Neural crest cell (in vitro differentiated cells): ENCODE data around the gene DPYSL4. TPM values are rescaled to one million over a fixed set of nuclear protein-coding genes. Genes with fewer than 3 reads are reported as not detected.

ENCODE experiments used
- DNase-seq: peaks from one replicate; pipeline ENCODE4 v3.0.0; 2021; ENCODE audit warnings: low read depth, mixed read lengths, low spot score
- H3K27ac Mint-ChIP-seq: one replicate; pipeline ENCODE4 v1.8.0; 2021; ENCODE audit warnings: mild to moderate bottlenecking, mixed read lengths; ENCODE audit not compliant: unreplicated experiment
- H3K27me3 Mint-ChIP-seq: 2 replicates; pipeline ENCODE4 v1.8.0; 2021; ENCODE audit warnings: low read depth, mild to moderate bottlenecking, mixed read lengths
- H3K36me3 Mint-ChIP-seq: 2 replicates; pipeline ENCODE4 v1.8.0; 2021; ENCODE audit warnings: low read depth, mild to moderate bottlenecking, mixed read lengths
- H3K4me1 Mint-ChIP-seq: 2 replicates; pipeline ENCODE4 v1.8.0; 2021; ENCODE audit warnings: mixed read lengths
- H3K4me3 Mint-ChIP-seq: one replicate; pipeline ENCODE4 v1.8.0; 2021; ENCODE audit warnings: mild to moderate bottlenecking, mixed read lengths
- H3K9me3 Mint-ChIP-seq: 2 replicates; pipeline ENCODE4 v1.8.0; 2021; ENCODE audit warnings: mixed read lengths
- total RNA-seq: library from RNA; stranded (reverse); gene quantifications from 2 replicates; pipeline ENCODE4 v1.2.1, GENCODE V29; 2021
- TF ChIP-seq, protein P1 (sequence below): fragments of 200-600 bp; sonication (generic); conservative IDR thresholded peaks from 2 replicates; pipeline ENCODE4 v1.5.0; 2021; ENCODE audit warnings: antibody characterized with exemption, mild to moderate bottlenecking

DPYSL4 gene
- total RNA-seq, 1 donor from 2014 or later, result 155 TPM

DNA sequence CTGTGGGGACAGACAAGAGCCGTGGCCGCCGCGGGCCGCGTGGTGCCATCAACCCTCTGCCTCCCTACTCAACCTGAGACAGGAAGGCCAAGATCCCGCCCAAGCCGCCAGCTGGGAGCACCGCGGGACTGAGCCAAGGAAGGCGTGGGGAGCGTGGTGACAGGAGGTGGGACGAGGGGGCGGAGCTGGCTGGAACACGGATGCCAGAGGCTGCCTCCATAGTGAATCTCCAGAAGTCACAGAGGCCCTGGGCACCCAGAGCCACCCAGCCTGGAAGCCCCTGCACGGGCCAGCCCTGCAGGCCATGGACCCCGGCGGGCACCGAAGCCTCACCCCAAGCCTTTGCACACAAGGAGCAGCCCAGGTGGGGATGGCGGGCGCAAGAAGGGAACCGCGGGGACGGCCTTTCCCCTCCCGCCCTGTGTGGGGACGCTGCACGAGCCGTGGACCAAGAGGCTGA lies 18.1 kb upstream of the DPYSL4 start:
- H3K4me1 Mint-ChIP-seq, result peaks cover 4% of the 10 kb centered on the region
- H3K4me3 Mint-ChIP-seq, result no peak overlapping the region
- DNase-seq, result no peak
- H3K27ac Mint-ChIP-seq, result no peak overlapping the region
- peaks cover 17% of the 10 kb centered on the region for H3K27me3 Mint-ChIP-seq
- TF ChIP-seq, protein P1, sequence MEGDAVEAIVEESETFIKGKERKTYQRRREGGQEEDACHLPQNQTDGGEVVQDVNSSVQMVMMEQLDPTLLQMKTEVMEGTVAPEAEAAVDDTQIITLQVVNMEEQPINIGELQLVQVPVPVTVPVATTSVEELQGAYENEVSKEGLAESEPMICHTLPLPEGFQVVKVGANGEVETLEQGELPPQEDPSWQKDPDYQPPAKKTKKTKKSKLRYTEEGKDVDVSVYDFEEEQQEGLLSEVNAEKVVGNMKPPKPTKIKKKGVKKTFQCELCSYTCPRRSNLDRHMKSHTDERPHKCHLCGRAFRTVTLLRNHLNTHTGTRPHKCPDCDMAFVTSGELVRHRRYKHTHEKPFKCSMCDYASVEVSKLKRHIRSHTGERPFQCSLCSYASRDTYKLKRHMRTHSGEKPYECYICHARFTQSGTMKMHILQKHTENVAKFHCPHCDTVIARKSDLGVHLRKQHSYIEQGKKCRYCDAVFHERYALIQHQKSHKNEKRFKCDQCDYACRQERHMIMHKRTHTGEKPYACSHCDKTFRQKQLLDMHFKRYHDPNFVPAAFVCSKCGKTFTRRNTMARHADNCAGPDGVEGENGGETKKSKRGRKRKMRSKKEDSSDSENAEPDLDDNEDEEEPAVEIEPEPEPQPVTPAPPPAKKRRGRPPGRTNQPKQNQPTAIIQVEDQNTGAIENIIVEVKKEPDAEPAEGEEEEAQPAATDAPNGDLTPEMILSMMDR, result no peak
- no peaks in the 10 kb centered on the region for H3K36me3 Mint-ChIP-seq
- peaks cover 4% of the 10 kb centered on the region for H3K9me3 Mint-ChIP-seq

DNA sequence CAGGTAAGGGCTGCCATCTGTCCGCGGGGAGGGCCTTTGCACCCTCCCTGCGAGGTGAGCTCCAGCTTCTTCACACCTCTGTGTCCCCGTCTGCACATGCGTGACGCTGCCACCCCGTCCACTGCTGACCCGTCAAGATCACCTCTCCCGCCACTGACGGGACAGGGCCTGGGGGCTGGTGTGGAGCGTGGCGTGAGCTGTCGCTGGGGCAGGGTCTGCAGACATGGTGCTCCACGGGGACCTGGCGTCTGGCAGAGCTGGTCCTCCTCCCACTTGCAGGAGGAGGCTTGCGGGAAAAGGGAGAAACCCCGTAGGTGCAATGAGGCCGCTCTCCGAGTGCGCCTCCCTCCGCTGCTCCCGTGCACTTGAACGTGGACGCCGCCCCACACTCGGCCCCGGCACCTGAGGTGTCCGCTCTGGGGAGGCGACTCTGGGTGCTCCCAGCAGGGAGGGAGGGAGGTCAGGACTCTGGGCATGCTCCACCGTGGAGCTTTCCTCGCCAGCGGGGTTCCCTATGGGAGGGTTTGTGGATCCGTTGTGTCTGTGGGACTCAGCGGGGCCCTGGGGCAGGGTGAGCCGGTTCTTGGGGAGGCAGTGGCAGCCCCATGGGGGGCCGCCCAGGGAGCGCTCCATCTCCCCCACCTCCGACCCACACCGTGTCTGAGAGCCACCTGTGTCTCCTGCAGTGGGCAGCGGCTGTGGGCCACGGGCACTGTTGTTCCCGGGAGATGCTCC lies 17.6 kb upstream of the DPYSL4 start:
- TF ChIP-seq, protein P1, result no peak
- peaks cover 4% of the 10 kb centered on the region for H3K9me3 Mint-ChIP-seq
- DNase-seq, result no peak
- no peak overlapping the region for H3K4me3 Mint-ChIP-seq
- peaks cover 18% of the 10 kb centered on the region for H3K27me3 Mint-ChIP-seq
- H3K27ac Mint-ChIP-seq, result no peak overlapping the region
- H3K4me1 Mint-ChIP-seq, result peaks cover 4% of the 10 kb centered on the region
- no peaks in the 10 kb centered on the region for H3K36me3 Mint-ChIP-seq

DNA sequence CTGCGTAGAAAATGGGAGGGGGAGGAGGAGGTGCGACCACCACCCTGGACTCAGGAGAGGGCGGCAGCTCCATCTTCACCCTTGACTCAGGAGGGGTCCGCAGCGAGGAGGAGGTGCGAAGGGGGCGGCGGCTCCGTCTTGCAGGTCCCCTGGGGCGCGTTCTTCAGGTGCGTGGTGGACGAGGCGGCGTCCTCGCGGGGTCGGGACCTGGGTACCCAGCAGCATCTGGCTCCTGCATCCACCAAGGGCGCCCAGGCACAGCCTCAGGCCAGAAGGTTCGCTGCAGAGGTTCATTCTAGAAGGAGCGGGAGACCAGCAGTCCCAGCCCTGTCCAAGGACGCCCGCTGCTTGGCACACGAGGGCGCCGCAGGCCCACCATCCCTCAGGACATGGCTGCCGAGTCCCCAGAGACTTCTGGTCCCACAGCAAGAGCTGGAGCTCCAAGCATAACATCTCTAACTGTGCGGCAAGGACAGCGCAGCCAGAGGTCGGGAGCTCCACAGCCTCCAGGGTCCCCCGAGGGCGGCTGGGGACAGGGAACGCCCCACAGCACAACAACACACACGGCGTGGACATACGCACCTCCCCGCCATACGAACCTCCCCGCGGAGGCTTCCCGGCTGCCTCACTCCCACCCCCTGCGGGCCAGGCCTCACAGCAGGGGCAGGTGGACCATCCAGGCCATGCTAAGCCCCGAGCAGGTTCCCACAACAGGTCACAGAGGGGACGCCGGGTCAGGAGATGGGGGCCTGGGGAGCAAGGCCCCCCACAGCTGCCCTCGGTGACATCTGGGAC lies 16.8 kb upstream of the DPYSL4 start:
- peaks cover 4% of the 10 kb centered on the region for H3K9me3 Mint-ChIP-seq
- no peak for DNase-seq
- H3K27ac Mint-ChIP-seq, result no peak overlapping the region
- no peaks in the 10 kb centered on the region for H3K36me3 Mint-ChIP-seq
- peaks cover 22% of the 10 kb centered on the region for H3K27me3 Mint-ChIP-seq
- H3K4me3 Mint-ChIP-seq, result no peak overlapping the region
- no peaks in the 10 kb centered on the region for H3K4me1 Mint-ChIP-seq
- TF ChIP-seq, protein P1, result no peak

DNA sequence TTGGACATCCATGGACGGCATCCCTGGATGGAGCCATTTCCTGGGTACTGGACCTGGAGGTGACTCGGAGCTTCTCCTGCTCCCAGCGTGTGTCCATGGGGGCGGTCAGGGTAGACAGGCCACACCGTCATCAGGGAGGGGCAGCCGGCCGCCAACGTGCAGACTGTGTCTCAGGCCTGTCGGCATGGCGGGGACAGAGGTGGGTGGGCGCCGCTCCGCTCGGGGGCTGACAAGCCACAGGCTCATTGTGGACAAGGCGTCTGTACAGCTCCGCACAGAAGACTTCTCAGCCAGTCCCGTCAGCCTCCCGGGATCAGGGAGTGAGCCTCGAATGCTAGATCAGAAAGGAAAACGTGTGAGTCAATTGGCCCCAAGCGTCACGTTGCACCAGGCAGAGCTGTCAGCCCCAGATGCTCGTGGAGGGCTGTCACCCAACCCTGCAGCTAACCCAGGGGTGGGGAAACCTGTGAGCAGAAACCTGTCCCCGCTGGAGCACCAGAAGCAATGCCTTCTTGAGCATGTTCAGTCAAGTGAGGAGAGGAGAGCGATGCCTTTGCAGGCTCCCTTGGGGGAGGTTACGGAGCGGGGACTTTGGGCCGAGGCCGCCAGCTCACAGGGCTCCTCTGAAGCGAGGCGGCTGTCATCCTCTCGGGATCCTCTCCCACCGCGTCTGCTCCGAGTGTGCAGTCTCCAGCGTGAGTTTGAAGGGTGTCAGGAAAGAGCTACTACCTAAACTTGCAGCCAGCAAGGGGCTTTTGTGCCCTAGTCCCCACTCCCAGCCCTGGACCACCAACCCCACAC lies 16.0 kb upstream of the DPYSL4 start:
- TF ChIP-seq, protein P1, result no peak
- Mint-ChIP-seq H3K36me3 (no peaks in the 10 kb centered on the region), H3K27me3 (peaks cover 30% of the 10 kb centered on the region), H3K4me1 (peaks cover 6% of the 10 kb centered on the region), H3K9me3 (peaks cover 4% of the 10 kb centered on the region), H3K27ac (no peak overlapping the region), H3K4me3 (no peak overlapping the region)
- DNase-seq, result no peak
